Measurements from ENCODE around the gene FBXO22. TPM values are rescaled to one million over a fixed set of nuclear protein-coding genes. Genes with fewer than 3 reads are reported as not detected.
"Not testable (repeated sequence)": the region's sequence is repeated elsewhere in the genome, so short reads cannot be mapped to it uniquely, and the experiment has no call there.

FBXO22 gene
- total RNA-seq, 1 donor from 2014 or later: 31.6 TPM

DNA sequence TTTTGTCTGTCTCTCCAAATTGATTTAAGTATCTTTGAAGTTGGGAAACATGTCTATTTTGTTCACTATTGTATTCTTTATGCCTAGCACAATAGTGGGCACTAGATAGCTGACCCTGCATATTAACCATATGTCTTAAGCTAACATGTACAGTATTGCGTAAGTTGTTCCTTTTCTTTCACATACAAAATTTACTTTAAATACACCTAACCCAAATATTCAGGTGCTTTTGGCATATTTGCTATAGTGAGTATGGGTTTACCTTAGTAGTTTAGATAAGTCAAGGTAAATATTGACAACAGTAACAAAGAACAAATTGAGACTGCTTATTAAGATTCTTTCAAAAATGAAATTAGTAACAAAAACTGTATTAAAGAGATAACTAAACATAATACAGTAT lies 57.7 kb downstream of the FBXO22 start:
- no peak overlapping the region for H3K4me3 Mint-ChIP-seq (ENCODE audit: unreplicated experiment)
- no peaks in the 10 kb centered on the region for H3K4me1 Mint-ChIP-seq (ENCODE audit: unreplicated experiment)
- H3K9me3 Mint-ChIP-seq (ENCODE audit: unreplicated experiment): no peaks in the 10 kb centered on the region

DNA sequence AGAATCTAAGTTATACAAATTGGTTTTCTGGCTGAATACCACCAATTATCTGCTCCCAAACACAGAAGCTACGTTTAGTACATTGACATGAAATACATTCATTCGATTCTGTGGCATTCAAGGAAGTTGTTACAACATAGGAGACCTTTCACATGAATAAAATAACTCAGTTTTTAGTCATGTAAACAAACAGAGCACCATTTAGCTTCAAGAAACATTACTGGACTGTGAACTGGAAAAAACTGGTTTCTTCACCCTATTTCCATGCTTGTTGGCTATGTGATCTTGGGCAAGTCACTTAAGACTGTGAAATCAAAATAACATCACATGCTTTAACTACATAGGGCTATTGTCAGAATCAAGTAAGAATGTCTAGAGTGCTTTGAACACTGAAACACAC lies 62.4 kb downstream of the FBXO22 start:
- no peak overlapping the region for H3K27ac Mint-ChIP-seq (ENCODE audit: unreplicated experiment)

More for the DNA sequence above, 57.7 kb downstream of the FBXO22 start:
- DNase-seq (ENCODE audit: low spot score): no peak
- TF ChIP-seq, protein P1, sequence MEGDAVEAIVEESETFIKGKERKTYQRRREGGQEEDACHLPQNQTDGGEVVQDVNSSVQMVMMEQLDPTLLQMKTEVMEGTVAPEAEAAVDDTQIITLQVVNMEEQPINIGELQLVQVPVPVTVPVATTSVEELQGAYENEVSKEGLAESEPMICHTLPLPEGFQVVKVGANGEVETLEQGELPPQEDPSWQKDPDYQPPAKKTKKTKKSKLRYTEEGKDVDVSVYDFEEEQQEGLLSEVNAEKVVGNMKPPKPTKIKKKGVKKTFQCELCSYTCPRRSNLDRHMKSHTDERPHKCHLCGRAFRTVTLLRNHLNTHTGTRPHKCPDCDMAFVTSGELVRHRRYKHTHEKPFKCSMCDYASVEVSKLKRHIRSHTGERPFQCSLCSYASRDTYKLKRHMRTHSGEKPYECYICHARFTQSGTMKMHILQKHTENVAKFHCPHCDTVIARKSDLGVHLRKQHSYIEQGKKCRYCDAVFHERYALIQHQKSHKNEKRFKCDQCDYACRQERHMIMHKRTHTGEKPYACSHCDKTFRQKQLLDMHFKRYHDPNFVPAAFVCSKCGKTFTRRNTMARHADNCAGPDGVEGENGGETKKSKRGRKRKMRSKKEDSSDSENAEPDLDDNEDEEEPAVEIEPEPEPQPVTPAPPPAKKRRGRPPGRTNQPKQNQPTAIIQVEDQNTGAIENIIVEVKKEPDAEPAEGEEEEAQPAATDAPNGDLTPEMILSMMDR (IDR thresholded peaks at IDR 0.05; ENCODE audit: unreplicated experiment): no peak
- no peak overlapping the region for H3K27ac Mint-ChIP-seq (ENCODE audit: unreplicated experiment)
- no peaks in the 10 kb centered on the region for H3K36me3 Mint-ChIP-seq (ENCODE audit: low read depth, unreplicated experiment)
- peaks cover 2% of the 10 kb centered on the region for H3K27me3 Mint-ChIP-seq (ENCODE audit: unreplicated experiment)

DNA sequence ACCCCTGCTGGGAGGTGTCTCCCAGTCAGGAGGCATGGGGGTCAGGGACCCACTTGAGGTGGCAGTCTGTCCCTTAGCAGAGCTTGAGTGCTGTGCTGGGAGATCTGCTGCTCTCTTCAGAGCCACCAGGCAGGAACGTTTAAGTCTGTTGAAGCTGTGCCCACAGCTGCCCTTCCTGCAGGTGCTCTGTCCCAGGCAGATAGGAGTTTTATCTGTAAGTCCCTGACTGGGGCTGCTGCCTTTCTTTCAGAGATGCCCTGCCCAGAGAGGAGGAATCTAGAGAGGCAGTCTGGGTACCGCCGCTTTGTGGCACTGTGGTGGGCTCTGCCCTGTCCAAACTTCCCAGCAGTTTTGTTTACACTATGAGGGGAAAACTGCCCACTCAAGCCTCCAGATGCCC lies 73.1 kb downstream of the FBXO22 start:
- not testable (repeated sequence) for H3K4me1 Mint-ChIP-seq (ENCODE audit: unreplicated experiment); H3K27ac Mint-ChIP-seq (ENCODE audit: unreplicated experiment); H3K36me3 Mint-ChIP-seq (ENCODE audit: low read depth, unreplicated experiment); H3K9me3 Mint-ChIP-seq (ENCODE audit: unreplicated experiment); DNase-seq (ENCODE audit: low spot score); H3K4me3 Mint-ChIP-seq (ENCODE audit: unreplicated experiment); H3K27me3 Mint-ChIP-seq (ENCODE audit: unreplicated experiment)

More for the DNA sequence above, 62.4 kb downstream of the FBXO22 start:
- H3K36me3 Mint-ChIP-seq (ENCODE audit: low read depth, unreplicated experiment): no peaks in the 10 kb centered on the region
- no peak for DNase-seq (ENCODE audit: low spot score)
- no peak overlapping the region for H3K4me3 Mint-ChIP-seq (ENCODE audit: unreplicated experiment)
- no peaks in the 10 kb centered on the region for H3K4me1 Mint-ChIP-seq (ENCODE audit: unreplicated experiment)
- no peaks in the 10 kb centered on the region for H3K9me3 Mint-ChIP-seq (ENCODE audit: unreplicated experiment)
- TF ChIP-seq, protein P1 (IDR thresholded peaks at IDR 0.05; ENCODE audit: unreplicated experiment): no peak
- H3K27me3 Mint-ChIP-seq (ENCODE audit: unreplicated experiment): peaks cover 1% of the 10 kb centered on the region

DNA sequence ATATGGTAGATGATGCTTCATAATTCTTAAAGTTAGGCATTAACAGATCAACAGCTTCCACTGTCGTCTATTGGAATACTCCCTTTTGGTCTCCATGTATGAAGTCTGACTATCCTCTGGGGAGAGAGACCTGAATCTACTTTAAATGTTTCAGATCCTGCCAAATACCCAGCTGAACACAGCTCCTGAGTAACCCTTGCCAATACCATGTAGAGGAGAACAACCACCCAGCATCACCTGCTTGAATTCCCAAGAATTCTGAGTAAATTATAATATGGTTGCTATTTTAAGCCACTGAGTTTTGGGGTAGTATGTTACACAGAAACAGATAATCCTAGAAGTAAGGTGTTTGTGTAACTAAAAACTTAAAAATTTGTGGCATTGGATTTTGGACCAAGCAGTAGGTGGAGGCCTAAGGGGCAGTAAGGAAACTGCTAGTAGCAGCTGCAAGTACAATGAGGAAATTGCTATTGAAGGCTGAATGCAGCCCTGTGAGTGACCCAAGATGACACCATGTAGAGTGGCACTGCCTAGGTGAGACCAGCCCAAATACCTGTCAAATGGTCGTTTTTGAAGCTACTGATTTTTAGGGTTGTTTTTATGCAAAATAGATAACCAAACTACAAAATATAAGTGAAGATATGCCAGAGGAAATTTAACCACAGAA lies 77.6 kb downstream of the FBXO22 start:
- DNase-seq (ENCODE audit: low spot score): no peak
- H3K27ac Mint-ChIP-seq (ENCODE audit: unreplicated experiment): no peak overlapping the region
- TF ChIP-seq, protein P1 (IDR thresholded peaks at IDR 0.05; ENCODE audit: unreplicated experiment): no peak
- H3K27me3 Mint-ChIP-seq (ENCODE audit: unreplicated experiment): peaks cover 1% of the 10 kb centered on the region
- no peaks in the 10 kb centered on the region for H3K36me3 Mint-ChIP-seq (ENCODE audit: low read depth, unreplicated experiment)
- no peaks in the 10 kb centered on the region for H3K9me3 Mint-ChIP-seq (ENCODE audit: unreplicated experiment)
- no peak overlapping the region for H3K4me3 Mint-ChIP-seq (ENCODE audit: unreplicated experiment)
- H3K4me1 Mint-ChIP-seq (ENCODE audit: unreplicated experiment): no peaks in the 10 kb centered on the region

DNA sequence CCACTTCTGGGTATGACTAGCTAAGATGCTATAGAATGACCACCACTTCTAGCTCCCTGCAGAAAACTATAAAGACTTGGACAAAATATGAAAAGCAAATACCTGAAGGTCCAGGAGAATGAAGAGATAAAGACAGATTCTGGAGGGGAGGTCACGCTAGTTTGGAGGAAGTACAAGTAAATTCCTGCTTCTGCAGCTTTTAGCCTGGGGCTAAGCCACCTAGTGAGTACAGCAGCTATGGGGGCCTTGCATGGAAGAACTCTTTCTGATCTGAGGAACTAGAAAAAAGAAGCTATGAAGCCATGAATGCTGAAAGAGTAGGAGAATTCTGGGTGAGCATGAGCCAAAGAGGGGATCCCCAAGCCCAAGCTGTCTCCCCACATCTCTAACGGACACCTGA lies 78.8 kb downstream of the FBXO22 start:
- TF ChIP-seq, protein P1 (IDR thresholded peaks at IDR 0.05; ENCODE audit: unreplicated experiment): no peak
- peaks cover 5% of the 10 kb centered on the region for H3K4me1 Mint-ChIP-seq (ENCODE audit: unreplicated experiment)
- no peak overlapping the region for H3K27ac Mint-ChIP-seq (ENCODE audit: unreplicated experiment)
- no peaks in the 10 kb centered on the region for H3K9me3 Mint-ChIP-seq (ENCODE audit: unreplicated experiment)
- no peaks in the 10 kb centered on the region for H3K36me3 Mint-ChIP-seq (ENCODE audit: low read depth, unreplicated experiment)
- peaks cover 1% of the 10 kb centered on the region for H3K27me3 Mint-ChIP-seq (ENCODE audit: unreplicated experiment)
- H3K4me3 Mint-ChIP-seq (ENCODE audit: unreplicated experiment): no peak overlapping the region
- DNase-seq (ENCODE audit: low spot score): no peak

DNA sequence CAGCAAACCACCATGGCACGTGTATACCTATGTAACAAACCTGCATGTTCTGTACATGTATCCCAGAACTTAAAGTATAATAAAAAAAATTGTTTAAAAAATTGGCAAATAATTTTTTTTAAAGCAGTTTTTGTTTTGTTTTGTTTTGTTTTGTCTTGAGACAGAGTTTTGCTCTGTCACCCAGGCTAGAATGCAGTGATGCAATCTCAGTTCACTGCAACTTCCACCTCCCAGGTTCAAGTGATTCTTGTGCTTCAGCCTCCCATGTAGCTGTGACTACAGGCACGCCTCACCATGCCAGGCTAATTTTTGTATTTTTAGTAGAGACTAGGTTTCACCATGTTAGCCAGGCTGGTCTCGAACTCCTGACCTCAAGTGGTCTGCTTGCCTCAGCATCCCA lies 81.0 kb downstream of the FBXO22 start:
- not testable (repeated sequence) for DNase-seq (ENCODE audit: low spot score); H3K9me3 Mint-ChIP-seq (ENCODE audit: unreplicated experiment); H3K4me3 Mint-ChIP-seq (ENCODE audit: unreplicated experiment); H3K36me3 Mint-ChIP-seq (ENCODE audit: low read depth, unreplicated experiment); H3K4me1 Mint-ChIP-seq (ENCODE audit: unreplicated experiment); H3K27me3 Mint-ChIP-seq (ENCODE audit: unreplicated experiment); H3K27ac Mint-ChIP-seq (ENCODE audit: unreplicated experiment)

Measured in endothelial cell (in vitro differentiated cells).